NOMO-1 (cell line): Measurements from ENCODE around the gene STXBP1.

Experiments
- DNase-seq, 2 experiments: peaks; one replicate each; lab custom pipeline; 2025; ENCODE audit not compliant: unreplicated experiment in 2 of 2; lab: John Stamatoyannopoulos, UW

Gene STXBP1

GRCh38 chr9:127711226-127711701, 99.2 kb downstream of the STXBP1 start:
- peak; percentile 14 to 38 for DNase-seq

GRCh38 chr9:127711831-127712274, 99.8 kb downstream of the STXBP1 start:
- no peak for DNase-seq

- no peak for DNase-seq
Measured at GRCh38 chr9:127712371-127712770, 100.3 kb downstream of the STXBP1 start.

GRCh38 chr9:127712867-127713266, 100.8 kb downstream of the STXBP1 start:
- DNase-seq: no peak

- DNase-seq: no peak
Measured at GRCh38 chr9:127714020-127714750, 102.1 kb downstream of the STXBP1 start.

- DNase-seq: peak in 1 of 2 experiments; percentile 52
Measured at GRCh38 chr9:127714951-127715469, 102.9 kb downstream of the STXBP1 start.

GRCh38 chr9:127715470-127716337, 103.6 kb downstream of the STXBP1 start, which contains the start of the genes PTRH1 and TTC16:
Gene PTRH1, minus strand, starts transcription at chr9:127715663. Its CDS starts 24 bp downstream, at chr9:127715639.
Gene TTC16, plus strand, starts transcription at chr9:127716079. Its CDS starts 67 bp downstream, at chr9:127716146.
- peak; percentile 91 to 98 for DNase-seq

- no peak for DNase-seq
Measured at GRCh38 chr9:127716412-127716811, 104.3 kb downstream of the STXBP1 start.

- no peak for DNase-seq
Measured at GRCh38 chr9:127717766-127718165, 105.7 kb downstream of the STXBP1 start.

- no peak for DNase-seq
Measured at GRCh38 chr9:127720031-127720864, 108.2 kb downstream of the STXBP1 start.

- no peak for DNase-seq
Measured at GRCh38 chr9:127720865-127721227, 108.8 kb downstream of the STXBP1 start.

- no peak for DNase-seq
Measured at GRCh38 chr9:127721391-127721821, 109.3 kb downstream of the STXBP1 start.

GRCh38 chr9:127722055-127722745, 110.1 kb downstream of the STXBP1 start:
- DNase-seq: no peak

GRCh38 chr9:127723013-127723412, 110.9 kb downstream of the STXBP1 start:
- DNase-seq: no peak

GRCh38 chr9:127723444-127723843, 111.4 kb downstream of the STXBP1 start:
- no peak for DNase-seq

- no peak for DNase-seq
Measured at GRCh38 chr9:127724012-127724411, 111.9 kb downstream of the STXBP1 start.

- no peak for DNase-seq
Measured at GRCh38 chr9:127726871-127727270, 114.8 kb downstream of the STXBP1 start.

GRCh38 chr9:127728808-127729207, 116.7 kb downstream of the STXBP1 start:
- no peak for DNase-seq

- DNase-seq: no peak
Measured at GRCh38 chr9:127729522-127730256, 117.6 kb downstream of the STXBP1 start.
